ENCODE results near the gene NCR2.

DNA sequence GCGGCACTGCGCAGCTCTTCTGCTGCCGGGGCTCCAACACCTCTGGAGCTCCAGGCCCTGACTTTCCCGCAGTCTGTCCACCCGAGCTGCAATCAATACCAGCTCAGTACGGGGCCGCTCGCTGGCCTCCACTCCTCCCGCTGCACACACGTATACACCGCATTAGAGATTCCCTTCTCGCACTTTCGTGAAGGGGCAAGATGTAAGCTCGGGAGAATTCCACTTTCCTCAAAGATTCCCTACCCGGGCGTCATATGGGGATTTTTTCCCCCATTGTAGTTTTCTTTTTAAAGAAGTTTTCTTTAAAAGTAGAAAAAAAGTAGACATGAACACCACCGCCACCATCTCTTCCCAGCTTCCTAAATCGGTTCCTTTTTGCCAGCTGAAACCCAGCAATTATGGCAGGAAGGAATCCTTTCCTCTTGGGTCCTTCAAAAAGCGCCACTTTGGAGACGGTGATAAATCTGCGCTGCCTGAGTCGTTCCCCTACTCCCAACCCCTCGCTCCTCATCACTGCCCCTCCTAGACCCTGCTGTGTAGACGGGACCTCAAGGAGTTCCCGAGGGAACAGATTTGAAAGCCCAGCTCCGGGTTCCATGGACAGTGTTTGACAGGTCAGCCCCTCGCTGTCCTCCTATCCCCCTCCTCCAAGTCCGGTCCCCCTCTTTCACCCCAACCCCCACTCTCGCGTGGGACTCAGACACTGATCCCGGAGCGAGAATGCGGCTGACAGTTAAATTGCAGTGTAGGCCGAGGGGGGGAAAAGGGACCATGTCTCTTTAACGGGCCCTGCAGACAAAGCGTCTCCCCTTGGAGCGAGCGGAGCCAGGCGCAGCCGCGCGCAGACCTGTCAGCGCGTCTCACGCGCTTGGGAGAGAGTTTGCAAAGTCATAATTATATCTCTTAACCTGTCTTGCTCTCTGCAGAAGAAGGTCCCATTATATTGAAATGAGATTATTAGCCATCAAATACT, 39.5 kb downstream of the NCR2 start:
- TF ChIP-seq DNMT1 (IDR thresholded peaks at IDR 0.05) (no peak), MAZ (CRISPR knock-in tag; conservative IDR thresholded peaks at IDR 0.05 in 1 of 2, IDR thresholded peaks at IDR 0.05 in 1 of 2) (no peak), MEIS2 (IDR thresholded peaks at IDR 0.05; ENCODE audit: partially characterized antibody) (no peak)
